ENCODE results near the gene RIN3.
A peak's percentile ranks its signal among the peaks of the same experiment; 100 is the strongest.
"Not testable (repeated sequence)": the region's sequence is repeated elsewhere in the genome, so short reads cannot be mapped to it uniquely, and the experiment has no call there.

The RIN3 gene

DNA sequence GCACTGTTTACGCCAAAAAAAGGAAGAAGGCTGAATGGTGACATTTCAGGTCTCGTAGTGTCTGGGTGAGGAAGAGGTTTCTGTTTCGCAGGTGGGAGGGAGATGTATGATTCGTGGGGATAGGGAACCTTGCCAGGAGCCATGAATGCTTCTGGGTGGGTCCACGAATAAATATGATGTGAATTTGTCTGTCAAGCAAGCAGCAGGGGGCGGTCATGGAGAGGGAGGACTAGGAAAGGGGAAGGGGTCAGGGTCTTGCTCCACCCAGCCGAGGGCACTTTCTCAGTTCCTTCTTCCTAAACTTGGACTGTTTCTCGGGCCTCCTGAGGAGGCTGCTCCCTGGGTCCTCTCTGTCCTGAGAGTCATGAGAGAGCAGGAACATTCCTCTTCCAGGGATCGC is 162.4 kb downstream of the RIN3 start:
- DNase-seq: no peak

DNA sequence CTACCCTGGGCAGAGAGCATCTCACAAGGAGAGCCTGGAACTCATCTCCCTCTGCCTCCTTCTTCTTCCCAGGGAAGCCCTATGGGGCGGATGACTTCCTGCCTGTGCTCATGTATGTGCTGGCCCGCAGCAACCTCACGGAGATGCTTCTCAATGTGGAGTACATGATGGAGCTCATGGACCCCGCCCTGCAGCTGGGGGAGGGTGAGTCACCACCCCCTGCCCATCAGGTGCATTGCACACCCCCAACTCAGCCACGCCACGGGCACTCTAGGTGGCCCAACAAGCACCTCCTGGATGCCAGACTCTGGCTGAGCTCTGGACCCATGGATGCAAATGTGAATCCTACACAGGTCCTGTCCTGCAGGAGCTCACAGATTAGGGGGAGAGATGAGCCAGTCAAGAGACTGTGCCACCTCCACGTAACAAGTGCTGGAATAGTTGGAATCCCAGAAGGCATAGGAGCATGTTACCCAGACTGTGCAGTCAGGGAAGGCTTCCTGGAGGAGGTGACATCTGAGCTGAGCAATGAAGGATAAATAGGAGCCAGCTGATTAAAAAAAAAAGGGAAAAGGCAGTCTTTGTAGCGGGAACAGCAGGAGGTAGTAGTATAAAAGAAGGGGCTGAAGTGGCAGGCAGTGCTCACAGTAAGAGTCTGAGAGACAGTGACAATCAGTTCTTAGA is 163.0 kb downstream of the RIN3 start:
- DNase-seq: no peak

DNA sequence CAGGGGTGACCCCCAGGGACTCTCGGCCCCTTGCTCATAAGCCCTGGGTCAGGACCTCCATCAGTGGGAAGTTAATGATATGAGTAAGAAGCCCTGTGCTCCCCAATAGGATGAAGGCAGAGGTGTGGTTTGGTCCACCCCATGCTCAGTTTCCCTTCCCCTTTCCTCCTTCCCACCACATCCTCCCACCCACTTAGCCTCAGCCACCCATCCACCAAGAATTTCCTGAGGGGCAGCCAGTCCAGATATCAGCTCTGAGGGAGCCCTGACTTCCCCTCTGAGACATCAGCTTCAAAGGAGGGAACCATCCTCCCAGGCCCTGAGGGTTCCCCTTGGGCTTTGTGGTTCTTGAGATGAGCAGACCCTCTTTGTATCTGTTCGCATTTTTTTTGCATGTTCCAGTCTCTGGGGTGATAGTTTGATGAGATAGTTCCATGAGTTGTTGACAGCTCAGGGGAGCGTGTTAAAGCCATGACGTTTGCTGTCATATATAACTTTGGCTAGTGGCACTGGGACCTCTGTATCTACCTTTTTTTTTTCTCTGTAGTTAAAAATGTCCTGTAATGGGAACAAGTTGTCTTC is 163.6 kb downstream of the RIN3 start:
- peak; percentile 68 to 74 for DNase-seq

DNA sequence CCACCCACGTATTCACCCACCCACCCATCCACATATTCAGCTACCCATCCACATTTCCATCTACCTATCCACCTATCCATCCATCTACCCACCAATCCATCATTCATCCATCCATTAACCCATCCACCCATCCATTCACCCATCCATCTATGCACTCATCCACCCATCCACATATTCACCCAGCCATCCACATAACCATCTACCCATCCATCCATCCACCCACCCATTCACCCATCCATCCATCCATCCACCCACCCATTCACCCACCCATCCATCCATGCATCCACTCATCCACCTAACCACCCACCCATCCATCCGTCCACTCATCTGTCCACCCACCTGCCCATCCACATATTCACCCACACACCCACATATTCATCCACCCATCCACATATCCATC is 164.4 kb downstream of the RIN3 start:
- no peak for DNase-seq

DNA sequence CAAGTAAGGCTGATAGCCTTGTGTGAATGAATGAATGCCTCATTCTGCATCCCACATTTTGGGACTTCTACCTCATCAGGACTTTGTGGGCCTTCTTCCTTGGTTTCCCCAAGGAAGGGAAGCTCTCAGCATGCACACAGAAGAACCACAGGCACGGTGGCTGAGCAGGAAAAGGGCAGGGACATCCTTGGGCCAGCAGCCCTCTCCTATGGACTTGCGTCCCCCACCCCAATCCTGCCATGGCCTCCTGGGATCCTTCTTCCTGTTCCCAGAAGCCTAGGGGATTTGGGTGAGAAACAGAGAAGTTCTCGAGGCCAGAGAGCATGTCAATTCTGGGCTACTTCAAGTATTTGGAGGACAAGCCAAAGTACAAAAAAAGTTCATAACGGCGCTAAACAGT is 165.2 kb downstream of the RIN3 start:
- no peak for DNase-seq

DNA sequence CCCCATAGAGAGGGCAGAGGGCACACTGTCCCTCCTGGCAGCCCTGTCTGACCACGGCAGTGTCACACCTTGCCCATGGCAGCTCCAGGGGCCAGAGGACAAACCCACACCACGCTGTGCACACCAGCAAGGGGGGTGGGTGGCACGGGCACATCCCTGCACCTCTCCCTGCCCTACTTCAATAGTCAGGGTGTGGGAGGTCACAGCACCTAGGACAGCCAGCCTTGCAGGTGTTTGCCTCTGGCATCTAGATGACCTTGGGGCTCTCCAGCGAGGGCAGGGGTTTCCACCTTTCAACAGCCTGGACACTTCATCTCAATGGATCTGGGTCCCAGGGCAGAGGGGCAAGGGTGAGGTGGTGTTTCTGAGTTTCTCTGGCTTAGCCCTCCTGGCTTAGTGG is 165.7 kb downstream of the RIN3 start:
- no peak for DNase-seq

DNA sequence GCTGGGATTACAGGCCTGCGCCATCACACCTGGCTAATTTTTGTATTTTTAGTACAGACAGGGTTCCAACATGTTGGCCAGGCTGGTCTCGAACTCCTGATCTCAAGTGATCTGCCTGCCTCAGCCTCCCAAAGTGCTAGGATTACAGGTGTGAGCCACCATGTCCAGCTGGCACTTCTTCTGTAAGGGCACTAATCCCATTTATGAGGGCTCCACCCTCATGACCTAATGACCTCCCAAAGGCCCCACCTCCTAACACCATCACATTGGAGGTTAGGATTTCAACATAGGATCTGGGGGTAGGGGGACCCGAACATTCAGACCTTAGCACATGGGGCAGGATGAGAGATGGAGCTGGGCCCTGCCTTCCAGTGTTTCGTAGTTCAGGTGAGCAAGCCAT is 166.7 kb downstream of the RIN3 start:
- not testable (repeated sequence) for DNase-seq

DNA sequence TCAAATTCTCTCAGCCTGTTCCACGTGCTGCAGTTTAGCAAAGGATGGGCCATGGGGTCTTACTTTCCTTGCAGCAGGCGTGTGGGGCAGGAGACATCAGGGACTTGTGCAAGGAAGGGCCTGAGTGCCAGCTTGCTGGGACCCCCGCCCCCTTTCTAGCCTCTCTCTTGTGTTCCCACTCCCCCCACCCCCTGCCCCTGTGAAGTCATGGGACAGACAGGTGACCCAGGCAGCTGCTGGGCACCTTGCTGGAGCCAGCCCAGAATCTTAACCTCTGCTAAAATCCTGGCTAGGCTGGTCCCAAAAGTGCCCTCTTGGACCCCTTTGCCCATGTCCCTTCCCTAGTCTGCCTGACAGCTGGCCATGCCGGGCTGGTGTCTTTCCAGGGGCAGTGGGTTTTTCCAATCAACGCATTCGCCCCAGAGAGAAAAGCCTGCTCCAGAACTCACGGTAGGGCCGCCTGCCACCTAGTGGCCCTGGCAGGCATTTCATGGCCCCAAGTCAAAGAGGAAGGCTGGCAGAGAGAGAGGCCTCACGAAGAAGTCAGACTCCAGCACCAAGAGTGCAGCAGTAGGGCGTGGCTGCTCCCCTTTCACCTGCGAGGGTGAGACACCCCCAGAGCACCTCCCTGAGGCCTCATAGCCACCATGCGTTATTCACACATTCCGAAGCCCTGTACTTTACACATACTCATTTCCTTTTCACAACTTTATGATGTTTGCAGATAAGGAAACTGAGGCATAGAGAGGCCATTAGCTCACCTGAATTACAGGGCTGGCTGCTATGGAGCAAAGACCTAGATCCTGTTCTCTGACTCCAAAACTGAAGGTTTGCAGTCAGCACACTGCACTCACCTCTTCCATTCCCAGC is 167.4 kb downstream of the RIN3 start:
- DNase-seq: peak; percentile 80

DNA sequence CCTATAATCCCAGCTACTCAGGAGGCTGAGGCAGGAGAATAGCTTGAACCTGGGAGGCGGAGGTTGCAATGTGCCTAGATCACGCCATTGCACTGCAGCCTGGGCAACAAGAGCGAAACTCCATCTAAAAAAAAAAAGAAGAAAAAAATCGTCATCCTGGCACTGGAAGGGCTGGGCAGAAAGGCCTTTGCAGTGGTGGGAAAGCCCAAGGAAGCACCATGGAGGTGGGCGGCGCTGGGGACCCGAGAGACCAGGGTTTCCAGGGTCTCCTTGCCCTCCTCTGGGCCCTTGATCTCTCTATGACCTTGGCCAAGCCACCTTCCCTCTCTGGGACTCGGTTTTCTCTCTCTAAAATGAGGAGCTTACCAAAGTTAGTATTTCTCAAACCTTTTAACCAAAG is 169.5 kb downstream of the RIN3 start:
- DNase-seq: no peak

DNA sequence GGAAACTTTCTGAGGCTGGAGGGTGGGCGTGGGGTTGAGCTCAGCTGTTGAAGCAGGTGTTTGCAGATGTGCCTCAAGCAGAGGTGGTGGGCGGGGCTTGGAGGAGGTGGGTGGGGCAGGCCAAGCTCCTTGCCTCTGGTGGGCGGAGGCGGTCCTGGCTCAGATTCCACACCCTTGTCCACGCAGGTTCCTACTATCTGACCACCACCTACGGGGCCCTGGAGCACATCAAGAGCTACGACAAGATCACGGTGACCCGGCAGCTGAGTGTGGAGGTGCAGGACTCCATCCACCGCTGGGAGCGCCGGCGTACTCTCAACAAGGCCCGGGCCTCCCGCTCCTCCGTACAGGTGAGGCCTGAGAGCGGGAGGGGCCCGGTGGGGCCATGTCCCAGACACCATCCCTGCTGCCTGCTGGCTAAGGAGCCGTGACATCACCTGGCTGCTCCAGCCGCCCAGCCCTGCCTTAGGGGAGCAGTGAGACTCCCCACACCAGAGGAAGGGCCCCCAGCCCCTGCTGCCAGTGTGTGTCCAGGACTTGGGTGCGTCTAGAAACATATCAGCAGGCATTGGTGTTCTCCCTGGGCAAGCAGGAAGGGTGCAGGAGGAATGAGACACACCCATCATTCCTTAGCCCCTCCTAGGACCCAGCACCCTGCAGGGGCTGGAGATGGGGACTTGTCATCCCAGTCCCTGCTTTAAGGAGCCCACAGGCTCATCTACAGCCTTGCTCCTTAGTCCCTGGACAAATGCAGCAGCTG is 171.4 kb downstream of the RIN3 start:
- DNase-seq: no peak

DNA sequence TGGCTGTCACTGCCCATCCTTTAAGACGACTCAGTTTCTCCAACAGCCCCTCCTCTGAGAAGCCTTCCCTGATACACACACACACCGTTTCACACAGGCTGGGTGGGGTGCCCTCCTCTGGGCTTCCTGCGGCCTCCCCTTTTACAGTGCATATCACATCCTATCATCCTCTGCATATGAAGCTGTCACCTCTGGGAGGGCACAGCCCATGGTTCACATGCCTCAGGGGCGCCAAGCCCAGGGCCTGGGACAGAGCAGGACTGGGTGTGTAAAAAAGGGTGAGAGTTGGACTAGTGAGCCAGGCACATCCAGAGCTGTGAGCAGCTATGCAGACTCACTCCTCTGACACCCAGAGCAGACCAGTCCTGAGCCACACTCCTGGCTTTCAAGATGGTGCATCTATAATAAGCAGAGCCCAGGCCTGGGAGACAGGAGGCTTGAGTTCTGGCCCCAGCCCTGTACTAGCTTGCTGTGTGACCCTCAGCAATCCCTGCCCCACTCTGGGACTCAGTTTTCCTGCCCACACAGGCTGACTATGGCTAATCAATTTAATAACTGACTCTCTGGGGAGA is 172.3 kb downstream of the RIN3 start:
- no peak for DNase-seq

DNA sequence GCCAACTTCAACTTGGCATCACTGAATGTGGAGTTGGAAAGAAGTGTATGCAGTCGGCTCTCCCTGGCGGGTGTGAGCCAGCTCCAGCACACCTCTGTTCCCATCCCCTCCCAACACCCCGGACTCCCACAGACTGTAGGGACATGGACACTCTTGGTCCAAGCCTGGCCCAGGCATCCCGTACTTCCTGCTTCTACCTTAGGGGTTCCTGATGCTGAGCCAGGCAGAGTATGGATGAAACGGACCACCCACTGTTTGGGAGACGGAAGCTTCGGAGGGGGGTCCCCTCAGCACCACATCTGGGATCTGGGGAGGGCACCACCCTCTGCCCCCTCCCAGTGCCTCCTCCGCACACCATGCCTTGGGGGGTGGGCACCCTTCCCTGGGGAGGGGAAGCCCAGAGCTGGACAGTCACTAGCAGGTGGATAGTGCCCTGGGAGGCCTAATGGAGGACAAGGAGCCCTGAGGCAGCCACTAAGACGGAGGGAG is 172.9 kb downstream of the RIN3 start:
- no peak for DNase-seq

DNA sequence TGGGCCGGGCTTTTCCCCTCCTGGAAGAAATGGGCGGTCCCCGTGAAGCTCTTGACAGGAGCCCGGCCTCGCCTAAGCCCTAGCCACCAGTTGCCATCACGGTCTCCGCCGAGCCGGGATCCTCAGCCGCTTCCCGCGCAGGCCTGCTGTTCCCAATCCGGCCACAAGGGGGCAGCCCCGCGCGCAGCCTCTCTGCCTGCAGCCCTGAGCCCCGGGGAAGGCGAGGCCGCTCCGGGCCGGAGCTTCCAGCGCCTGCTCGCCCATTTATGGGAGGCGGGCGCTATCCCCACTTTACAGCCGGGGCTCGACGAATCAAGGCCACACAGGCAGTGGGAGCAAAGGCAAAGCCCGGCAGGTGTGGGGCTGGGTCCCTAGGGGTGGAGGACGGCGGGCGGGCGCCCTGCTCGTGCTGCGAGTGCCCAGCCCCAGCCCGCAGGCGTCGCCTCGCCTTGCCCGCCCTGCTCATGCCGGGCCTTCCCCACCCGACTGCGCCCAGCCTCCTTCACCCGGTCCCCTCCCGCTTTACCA is 173.4 kb downstream of the RIN3 start:
- peak; percentile 71 to 73 for DNase-seq

DNA sequence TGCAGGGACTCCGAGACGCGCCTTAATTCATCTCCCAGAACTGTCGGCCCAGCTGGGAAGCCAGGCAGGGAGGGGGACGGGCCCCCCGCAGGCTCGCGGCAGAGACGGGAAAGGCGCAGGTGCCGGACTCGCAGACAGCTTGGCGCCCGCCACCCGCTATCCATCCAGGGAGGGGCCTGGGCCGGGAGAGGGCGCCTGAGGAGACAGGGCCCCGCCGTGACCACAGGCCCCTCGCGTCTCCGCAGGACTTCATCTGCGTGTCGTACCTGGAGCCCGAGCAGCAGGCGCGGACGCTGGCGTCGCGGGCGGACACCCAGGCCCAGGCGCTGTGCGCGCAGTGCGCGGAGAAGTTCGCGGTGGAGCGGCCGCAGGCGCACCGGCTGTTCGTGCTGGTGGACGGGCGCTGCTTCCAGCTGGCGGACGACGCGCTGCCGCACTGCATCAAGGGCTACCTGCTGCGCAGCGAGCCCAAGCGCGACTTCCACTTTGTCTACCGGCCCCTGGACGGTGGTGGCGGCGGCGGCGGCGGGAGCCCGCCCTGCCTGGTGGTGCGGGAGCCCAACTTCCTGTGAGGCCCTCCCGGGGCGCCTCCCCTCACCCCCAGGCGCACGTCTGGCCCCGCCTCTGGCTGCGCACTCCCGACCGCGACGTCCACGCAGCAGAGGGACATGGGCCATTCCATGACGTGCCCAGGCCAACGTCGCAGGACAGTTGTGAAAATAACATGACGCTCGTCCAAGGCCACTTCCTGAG is 174.3 kb downstream of the RIN3 start:
- no peak for DNase-seq

DNA sequence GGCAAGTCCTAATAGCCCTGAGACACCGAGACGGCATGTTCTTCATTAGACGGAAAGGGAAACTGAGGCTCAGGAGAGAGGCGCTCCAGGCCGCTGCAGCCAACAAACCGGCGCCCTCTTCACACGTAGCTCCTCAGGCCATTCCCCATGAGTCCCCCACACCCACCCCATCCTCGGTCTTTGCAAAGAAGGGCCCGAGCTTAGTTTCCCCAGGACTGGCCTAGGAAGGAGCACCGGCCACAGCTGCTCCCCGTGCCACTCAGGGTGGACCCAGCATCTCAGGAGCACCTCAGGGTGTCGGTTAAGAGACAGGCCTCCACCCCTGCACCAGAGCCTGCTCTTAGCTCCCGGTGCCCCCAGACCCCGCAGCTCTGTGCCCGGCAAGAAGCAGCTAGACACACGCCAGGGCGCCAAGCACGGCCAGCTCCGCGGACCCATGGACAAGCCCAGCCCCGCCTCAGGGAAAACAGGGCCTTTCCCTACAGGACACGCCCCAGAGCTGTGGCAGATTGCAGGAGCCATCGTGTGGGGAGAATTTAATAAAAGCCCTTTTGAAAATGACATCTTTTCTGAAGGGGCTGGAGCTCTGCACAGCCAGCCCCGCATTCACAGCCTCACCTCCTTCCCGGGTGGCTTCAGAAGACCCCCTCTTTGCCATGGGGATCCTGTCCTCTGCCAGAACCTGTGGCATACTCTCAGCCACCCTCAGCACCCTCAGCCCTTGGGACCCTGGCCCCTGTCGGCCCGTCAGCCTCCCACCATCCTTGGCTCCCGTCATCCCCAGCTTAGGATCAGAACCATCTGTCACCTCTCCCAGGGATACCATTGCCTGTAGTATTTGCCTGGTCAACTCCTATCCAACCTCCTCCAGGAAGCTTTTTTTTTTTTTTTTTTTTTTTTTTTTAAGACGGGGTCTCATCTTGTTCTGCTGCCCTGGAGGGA is 175.1 kb downstream of the RIN3 start:
- no peak for DNase-seq

DNA sequence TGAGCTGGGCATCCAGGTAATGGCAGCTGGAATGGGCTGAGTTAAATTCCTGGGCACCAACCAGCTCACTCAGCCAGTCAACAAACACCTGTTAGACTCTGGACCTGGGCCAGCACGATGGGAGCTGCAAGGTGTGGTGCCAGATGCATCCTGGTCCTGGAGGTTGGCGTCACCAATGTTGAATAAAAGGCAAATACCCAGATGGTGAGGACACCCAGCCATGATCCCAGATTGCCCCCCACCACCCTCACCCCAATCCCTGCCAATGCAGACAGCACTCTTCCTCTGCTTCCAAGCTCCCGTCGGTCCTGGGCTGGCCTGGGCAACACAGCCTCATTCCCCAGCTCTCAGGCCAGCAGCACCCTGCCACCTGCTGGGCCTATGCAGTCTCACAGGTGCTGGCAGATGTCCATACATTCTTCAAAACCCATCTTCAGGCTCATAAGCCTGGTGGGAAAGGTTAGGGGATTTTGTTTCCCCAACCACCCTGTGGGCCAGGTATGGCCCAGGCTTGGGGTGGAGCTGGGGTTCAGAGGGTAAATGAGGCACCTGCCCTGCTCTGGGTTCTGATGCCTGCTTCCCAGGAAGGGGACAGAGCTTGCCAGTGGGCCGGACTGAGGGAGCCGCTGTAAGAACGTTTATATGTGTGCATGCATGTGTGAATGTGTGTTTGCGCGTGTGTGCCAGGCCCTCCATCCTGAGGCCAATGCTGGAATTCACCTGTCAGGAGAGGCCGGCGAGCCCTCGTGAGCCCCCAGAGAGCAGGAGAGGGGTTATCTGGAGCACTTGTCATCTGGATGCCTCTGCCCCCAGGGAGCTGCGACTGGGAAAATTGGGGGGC is 176.8 kb downstream of the RIN3 start:
- no peak for DNase-seq

DNA sequence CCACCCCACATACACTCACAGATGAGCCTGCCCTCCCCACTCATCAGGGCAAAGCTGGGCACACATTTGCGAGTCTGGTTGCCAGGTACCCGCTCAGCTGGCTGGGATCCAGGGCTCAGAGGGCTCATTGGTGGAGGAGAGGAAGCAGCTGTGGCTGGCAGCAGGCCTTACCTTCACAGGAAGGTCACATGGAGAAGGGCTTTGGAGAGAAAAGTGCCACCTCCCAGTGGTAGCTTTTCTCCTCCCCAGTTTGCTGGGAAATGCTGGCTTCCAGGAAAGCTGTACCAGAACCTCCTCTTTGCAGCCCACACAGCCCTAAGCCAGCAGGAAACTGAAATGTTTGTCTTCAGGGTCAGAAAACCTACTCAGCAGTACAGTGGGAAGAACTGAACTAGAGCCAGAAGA is 179.2 kb downstream of the RIN3 start:
- no peak for DNase-seq

DNA sequence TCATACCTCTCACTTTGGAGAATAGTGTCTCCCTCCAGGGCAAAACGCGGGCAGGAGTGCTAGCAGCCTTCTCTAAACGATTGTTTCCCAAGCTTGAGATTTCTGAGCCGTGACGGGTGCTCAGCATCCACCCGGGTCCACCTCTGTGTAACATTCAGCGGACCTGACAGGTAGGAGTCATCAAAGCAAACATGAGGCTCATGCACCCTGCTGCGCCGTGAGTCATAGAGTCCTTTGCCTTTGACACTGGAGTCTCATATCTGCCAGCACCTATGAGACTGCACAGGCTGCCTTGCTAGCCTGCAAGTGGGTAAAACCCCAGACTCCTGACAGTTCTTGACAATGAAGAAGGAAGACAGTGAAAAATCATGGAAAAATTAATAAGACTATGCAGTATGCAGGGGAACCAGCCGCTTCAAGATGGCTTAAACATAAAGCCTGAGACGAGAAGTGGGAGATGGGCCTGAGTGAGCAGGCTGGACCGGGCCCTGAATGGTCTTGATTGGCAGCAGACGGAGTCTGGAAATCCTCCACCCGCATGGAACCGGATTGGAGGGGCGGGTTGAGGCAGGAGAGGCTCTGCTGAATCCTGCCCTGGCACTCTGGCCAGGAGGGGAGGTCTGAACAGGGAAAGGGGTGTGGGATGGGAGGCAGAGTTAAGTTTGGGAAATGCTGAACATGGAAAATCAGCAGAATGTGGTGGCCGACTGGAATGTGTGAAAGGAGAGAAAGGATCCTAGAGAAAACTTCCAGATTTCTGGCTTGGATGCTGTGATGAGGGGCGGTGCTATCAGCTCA is 180.6 kb downstream of the RIN3 start:
- no peak for DNase-seq

DNA sequence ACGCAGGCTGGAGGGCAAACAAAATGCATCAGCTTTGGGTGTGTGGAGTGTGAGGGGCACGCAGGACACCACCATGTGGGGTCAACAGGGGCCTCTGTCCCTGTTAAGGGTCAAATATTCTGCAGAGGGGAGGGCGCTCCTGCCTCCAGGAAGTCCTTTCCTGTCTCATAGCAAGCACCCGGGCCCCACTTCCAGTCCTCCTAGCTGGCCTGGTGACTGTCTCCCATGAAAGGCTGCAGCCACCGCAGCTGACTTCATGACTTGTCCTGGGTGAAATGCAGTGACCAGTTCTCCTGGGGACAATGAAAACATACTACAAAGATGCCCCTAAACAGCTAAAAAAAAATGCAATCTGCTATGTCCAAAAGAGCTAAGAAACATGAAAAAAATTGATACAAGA is 181.2 kb downstream of the RIN3 start:
- DNase-seq: no peak
